WERI-Rb-1 (cell line): Measurements from ENCODE around the gene APBB1IP.

Experiments used
- DNase-seq: peaks from one replicate; pipeline ENCODE4 v3.0.0-alpha.2; 2020
- H3K27ac ChIP-seq: fragments of 250-450 bp; sonication (Bioruptor Pico); 2 replicates; pipeline ENCODE4 v1.5.1; 2020; ENCODE audit warnings: mild to moderate bottlenecking, moderate library complexity
- H3K27me3 ChIP-seq: fragments of 250-450 bp; sonication (Bioruptor Pico); 2 replicates; pipeline ENCODE4 v1.5.1; 2021; ENCODE audit warnings: mild to moderate bottlenecking, low read depth, moderate library complexity; ENCODE audit not compliant: insufficient read depth, severe bottlenecking
- H3K36me3 ChIP-seq: fragments of 250-450 bp; sonication (Bioruptor Pico); 2 replicates; pipeline ENCODE4 v1.5.1; 2020; ENCODE audit warnings: mild to moderate bottlenecking, moderate library complexity
- H3K4me3 ChIP-seq: 2 replicates; pipeline ENCODE4 v1.5.1; 2011; ENCODE audit warnings: low read depth, mild to moderate bottlenecking, control low read depth, low read length
- H3K9me3 ChIP-seq: fragments of 250-450 bp; sonication (Bioruptor Pico); 2 replicates; pipeline ENCODE4 v1.5.1; 2021; ENCODE audit warnings: mild to moderate bottlenecking, moderate library complexity; ENCODE audit not compliant: severe bottlenecking
- TF ChIP-seq, protein P1 (sequence below): IDR thresholded peaks from 2 replicates; pipeline ENCODE4 v1.5.1; 2011; ENCODE audit warnings: low read depth, mild to moderate bottlenecking, control low read depth, inconsistent platforms, low read length

APBB1IP gene

GRCh38 chr10:26448292-26448691 is 10.2 kb downstream of the APBB1IP start:
- DNase-seq: no peak
- no peak overlapping the region for H3K4me3 ChIP-seq
- TF ChIP-seq, protein P1, sequence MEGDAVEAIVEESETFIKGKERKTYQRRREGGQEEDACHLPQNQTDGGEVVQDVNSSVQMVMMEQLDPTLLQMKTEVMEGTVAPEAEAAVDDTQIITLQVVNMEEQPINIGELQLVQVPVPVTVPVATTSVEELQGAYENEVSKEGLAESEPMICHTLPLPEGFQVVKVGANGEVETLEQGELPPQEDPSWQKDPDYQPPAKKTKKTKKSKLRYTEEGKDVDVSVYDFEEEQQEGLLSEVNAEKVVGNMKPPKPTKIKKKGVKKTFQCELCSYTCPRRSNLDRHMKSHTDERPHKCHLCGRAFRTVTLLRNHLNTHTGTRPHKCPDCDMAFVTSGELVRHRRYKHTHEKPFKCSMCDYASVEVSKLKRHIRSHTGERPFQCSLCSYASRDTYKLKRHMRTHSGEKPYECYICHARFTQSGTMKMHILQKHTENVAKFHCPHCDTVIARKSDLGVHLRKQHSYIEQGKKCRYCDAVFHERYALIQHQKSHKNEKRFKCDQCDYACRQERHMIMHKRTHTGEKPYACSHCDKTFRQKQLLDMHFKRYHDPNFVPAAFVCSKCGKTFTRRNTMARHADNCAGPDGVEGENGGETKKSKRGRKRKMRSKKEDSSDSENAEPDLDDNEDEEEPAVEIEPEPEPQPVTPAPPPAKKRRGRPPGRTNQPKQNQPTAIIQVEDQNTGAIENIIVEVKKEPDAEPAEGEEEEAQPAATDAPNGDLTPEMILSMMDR: no peak
- no peaks in the 10 kb centered on the region for H3K27me3 ChIP-seq
- H3K27ac ChIP-seq: no peak overlapping the region
- no peaks in the 10 kb centered on the region for H3K36me3 ChIP-seq
- H3K9me3 ChIP-seq: no peaks in the 10 kb centered on the region

- Histone ChIP-seq H3K9me3 (no peaks in the 10 kb centered on the region), H3K27ac (no peak overlapping the region), H3K27me3 (no peaks in the 10 kb centered on the region), H3K36me3 (no peaks in the 10 kb centered on the region), H3K4me3 (no peak overlapping the region)
- TF ChIP-seq, protein P1: no peak
- DNase-seq: no peak
Observed at GRCh38 chr10:26448706-26449435, 10.7 kb downstream of the APBB1IP start.

GRCh38 chr10:26449726-26450125 is 11.6 kb downstream of the APBB1IP start:
- Histone ChIP-seq H3K27me3 (no peaks in the 10 kb centered on the region), H3K36me3 (no peaks in the 10 kb centered on the region), H3K27ac (no peak overlapping the region), H3K9me3 (no peaks in the 10 kb centered on the region), H3K4me3 (no peak overlapping the region)
- DNase-seq: no peak
- TF ChIP-seq, protein P1: no peak

- TF ChIP-seq, protein P1: no peak
- Histone ChIP-seq H3K4me3 (no peak overlapping the region), H3K9me3 (no peaks in the 10 kb centered on the region), H3K27me3 (no peaks in the 10 kb centered on the region), H3K27ac (no peak overlapping the region), H3K36me3 (no peaks in the 10 kb centered on the region)
- DNase-seq: no peak
Observed at GRCh38 chr10:26451903-26452302, 13.8 kb downstream of the APBB1IP start.

DNA sequence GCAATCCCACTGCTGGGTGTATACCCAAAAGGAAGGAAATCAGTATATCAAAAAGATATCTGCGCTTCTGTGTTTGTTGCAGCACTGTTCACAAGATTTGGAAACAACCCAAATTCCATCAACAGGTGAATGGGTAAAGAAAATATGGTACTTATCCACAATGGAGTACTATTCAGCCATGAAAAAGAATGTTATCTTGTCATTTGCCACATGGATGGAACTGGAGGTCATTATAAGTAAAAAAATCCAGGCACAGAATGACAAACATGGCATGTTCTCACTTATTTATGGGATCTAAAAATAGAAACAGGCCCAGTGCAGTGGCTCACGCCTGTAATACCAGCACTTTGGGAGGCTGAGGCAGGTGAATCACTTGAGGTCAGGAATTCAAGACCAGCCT is 15.7 kb downstream of the APBB1IP start:
- TF ChIP-seq, protein P1: no peak
- no peak for DNase-seq
- H3K4me3 ChIP-seq: no peak overlapping the region
- H3K36me3 ChIP-seq: no peaks in the 10 kb centered on the region
- H3K9me3 ChIP-seq: no peaks in the 10 kb centered on the region
- no peaks in the 10 kb centered on the region for H3K27me3 ChIP-seq
- H3K27ac ChIP-seq: no peak overlapping the region

GRCh38 chr10:26454891-26455290 is 16.8 kb downstream of the APBB1IP start:
- Histone ChIP-seq H3K36me3 (no peaks in the 10 kb centered on the region), H3K27ac (no peak overlapping the region), H3K9me3 (no peaks in the 10 kb centered on the region), H3K4me3 (no peak overlapping the region), H3K27me3 (no peaks in the 10 kb centered on the region)
- TF ChIP-seq, protein P1: no peak
- no peak for DNase-seq
